Mesenteric fat pad (tissue), 1 donor: ENCODE measurements around the gene VPS4B. TPM values are rescaled to one million over a fixed set of nuclear protein-coding genes. Genes with fewer than 3 reads are reported as not detected.
A peak's percentile ranks its signal among the peaks of the same experiment; 100 is the strongest.
"Not testable (repeated sequence)": the region's sequence is repeated elsewhere in the genome, so short reads cannot be mapped to it uniquely, and the experiment has no call there.

ENCODE experiments used
- DNase-seq: peaks from one replicate; pipeline ENCODE4 v3.0.0-alpha.2; 2020; ENCODE audit warnings: low spot score
- total RNA-seq: library from RNA; stranded (reverse); fragmentation: NEBNext Ultra II Directional; extraction: Animal tissue kit (Norgen Biotek cat#: 25700); gene quantifications from one replicate; pipeline ENCODE4 v1.2.1, GENCODE V29; 2021
- donor health status: DM: yes; HTN: yes; CAD: no.

The VPS4B gene
- total RNA-seq, 1 donor from 2014 or later = 47.9 TPM

GRCh38 chr18:63373161-63373560 lies 49.1 kb downstream of the VPS4B start:
- no peak for DNase-seq

- DNase-seq = no peak
Observed at GRCh38 chr18:63368611-63369010, 53.7 kb downstream of the VPS4B start.

GRCh38 chr18:63367053-63367953 lies 55.0 kb downstream of the VPS4B start, which contains the start of gene KDSR:
KDSR (minus strand) TSS chr18:63367206; CDS start chr18:63367118, 88 bp downstream.
- peak; percentile 97 for DNase-seq

GRCh38 chr18:63366213-63367052 lies 55.8 kb downstream of the VPS4B start:
- no peak for DNase-seq

GRCh38 chr18:63365876-63366212 lies 56.4 kb downstream of the VPS4B start:
- DNase-seq = no peak

GRCh38 chr18:63363951-63364350 lies 58.3 kb downstream of the VPS4B start:
- DNase-seq = no peak

GRCh38 chr18:63363420-63363819 lies 58.9 kb downstream of the VPS4B start:
- not testable (repeated sequence) for DNase-seq

- no peak for DNase-seq
Observed at GRCh38 chr18:63356272-63356896, 65.9 kb downstream of the VPS4B start.

GRCh38 chr18:63350230-63350629 lies 72.0 kb downstream of the VPS4B start:
- no peak for DNase-seq

GRCh38 chr18:63348508-63349136 lies 73.7 kb downstream of the VPS4B start:
- DNase-seq = no peak

- DNase-seq = no peak
Observed at GRCh38 chr18:63346480-63347183, 75.6 kb downstream of the VPS4B start.

- DNase-seq = no peak
Observed at GRCh38 chr18:63346031-63346430, 76.2 kb downstream of the VPS4B start.

- no peak for DNase-seq
Observed at GRCh38 chr18:63344918-63345317, 77.4 kb downstream of the VPS4B start.

- DNase-seq = no peak
Observed at GRCh38 chr18:63344263-63344662, 78.0 kb downstream of the VPS4B start.

- no peak for DNase-seq
Observed at GRCh38 chr18:63342206-63342605, 80.1 kb downstream of the VPS4B start.

- no peak for DNase-seq
Observed at GRCh38 chr18:63339920-63340484, 82.3 kb downstream of the VPS4B start.
